ENCODE results near the gene TBXT. TPM values are rescaled to one million over a fixed set of nuclear protein-coding genes. Genes with fewer than 3 reads are reported as not detected.

The TBXT gene
- total RNA-seq, 1 experiment from 2014 or later, result 0.31 TPM

- no peak for DNase-seq
- Histone ChIP-seq H2BK120ac (ENCODE audit: low read depth, low read length, poor library complexity, severe bottlenecking) (no peak overlapping the region), H3K23me2 (ENCODE audit: insufficient read length, low read depth, low read length, poor library complexity, severe bottlenecking) (no peaks in the 10 kb centered on the region), H3K27me3 (ENCODE audit: insufficient read depth, low read length) (no peaks in the 10 kb centered on the region; the same call in 1 of the 2 replicates), H2AFZ (ENCODE audit: low read length) (no peak overlapping the region), H2AK5ac (ENCODE audit: insufficient read length, low read length) (no peak overlapping the region), H3K56ac (ENCODE audit: insufficient read length, low read depth, low read length) (no peak overlapping the region), H4K91ac (ENCODE audit: insufficient read length, low read depth, low read length) (no peak overlapping the region), H3K23ac (ENCODE audit: insufficient read length, low read depth, low read length) (no peak overlapping the region), H4K5ac (ENCODE audit: insufficient read length, low read depth, low read length) (no peak overlapping the region), H3K4ac (ENCODE audit: low read depth, low read length) (no peak overlapping the region), H3K18ac (ENCODE audit: insufficient read length, low read depth, low read length) (no peak overlapping the region), H3K4me2 (ENCODE audit: insufficient read depth, insufficient read length, low read length) (no peak overlapping the region), H3T11ph (ENCODE audit: low read length) (no peak overlapping the region), H3K79me2 (ENCODE audit: insufficient read depth, low read length) (no peaks in the 10 kb centered on the region), H3K79me1 (ENCODE audit: insufficient read depth, low read depth, low read length, poor library complexity, severe bottlenecking) (no peaks in the 10 kb centered on the region), H2BK12ac (ENCODE audit: insufficient read length, low read depth, low read length) (no peak overlapping the region), H3K14ac (ENCODE audit: insufficient read depth, low read length) (no peak overlapping the region), H3K9ac (ENCODE audit: extremely low read depth, insufficient read length, low read length) (no peak overlapping the region), H4K8ac (replicated peaks; ENCODE audit: insufficient read length, low read depth, low read length) (no peak overlapping the region), H2BK5ac (ENCODE audit: insufficient read length, low read length) (no peak overlapping the region), H4K20me1 (ENCODE audit: control insufficient read depth, insufficient read depth, insufficient read length) (no peaks in the 10 kb centered on the region), H3K9me3 (ENCODE audit: control insufficient read depth, low read depth, low read length) (no peaks in the 10 kb centered on the region), H3K4me1 (ENCODE audit: insufficient read depth, low read length) (no peaks in the 10 kb centered on the region), H3K27ac (ENCODE audit: insufficient read length, low read depth, low read length) (no peak overlapping the region), H2BK15ac (ENCODE audit: low read depth, low read length) (no peak overlapping the region), H2BK20ac (ENCODE audit: low read depth, low read length, poor library complexity, severe bottlenecking) (no peak overlapping the region)
- H3K4me1 Mint-ChIP-seq, result no peaks in the 10 kb centered on the region
- H3K36me3 Mint-ChIP-seq (ENCODE audit: insufficient read depth in 1 of 3, low read depth in 3 of 3), result no peaks in the 10 kb centered on the region
- H3K9me3 Mint-ChIP-seq, result no peaks in the 10 kb centered on the region
- H3K27ac Mint-ChIP-seq, result no peak overlapping the region
- peaks cover 61% of the 10 kb centered on the region for H3K27me3 Mint-ChIP-seq (ENCODE audit: low read depth)
- H3K4me3 Mint-ChIP-seq, result no peak overlapping the region
- WGBS (ENCODE audit: extremely low coverage, insufficient read length, low lambda C conversion rate), result no CpG with 5 or more reads among the region's 6 CpGs
- no peak for TF ChIP-seq CTCF (conservative IDR thresholded peaks at IDR 0.05)
These were observed 12.1 kb upstream of the TBXT start for GRCh38 chr6:166179704-166180103.
